GM23338 (cell line): Measurements from ENCODE around the gene RIN3.

ENCODE experiments used
- CREB1 ChIP-seq: fragments of 250-450 bp; sonication (Bioruptor Pico); IDR thresholded peaks from 2 replicates; pipeline ENCODE4 v1.5.0; 2020; ENCODE audit warnings: low read depth, mild to moderate bottlenecking, moderate library complexity
- EZH2 ChIP-seq: fragments of 200-600 bp; sonication (generic); IDR thresholded peaks from one replicate; pipeline ENCODE4 v1.8.0; 2017; ENCODE audit warnings: antibody characterized with exemption, mild to moderate bottlenecking, low read depth; ENCODE audit not compliant: unreplicated experiment
- EZH2phosphoT487 ChIP-seq: fragments of 200-600 bp; sonication (generic); IDR thresholded peaks from one replicate; pipeline ENCODE4 v1.8.1; 2018; ENCODE audit warnings: antibody characterized with exemption; ENCODE audit not compliant: unreplicated experiment
- POLR2AphosphoS5 ChIP-seq: IDR thresholded peaks from 2 replicates; pipeline ENCODE4 v1.6.1; 2016; ENCODE audit warnings: antibody characterized with exemption, low read depth
- ZNF331 ChIP-seq: fragments of 250-450 bp; sonication (Bioruptor Pico); IDR thresholded peaks from 2 replicates; pipeline ENCODE4 v1.5.0; 2020; ENCODE audit warnings: low read depth, mild to moderate bottlenecking, moderate library complexity
- TF ChIP-seq, protein P1 (sequence below), 2 experiments: fragments of 200-600 bp in 1 of 2; sonication (generic) in 1 of 2; conservative IDR thresholded peaks; 2 replicates each; pipeline versions ENCODE4 v1.5.1 to v1.6.1; 2016 to 2017; ENCODE audit warnings: antibody characterized with exemption in 2 of 2, low read depth in 2 of 2, mild to moderate bottlenecking in 2 of 2, moderate library complexity in 1 of 2
- TF ChIP-seq, protein P2 (sequence below): IDR thresholded peaks from one replicate; pipeline ENCODE4 v1.6.1; 2018; ENCODE audit warnings: antibody characterized with exemption; ENCODE audit not compliant: unreplicated experiment
- TF ChIP-seq, protein P3 (sequence below): IDR thresholded peaks from 2 replicates; pipeline ENCODE4 v1.6.1; 2016; ENCODE audit warnings: antibody characterized with exemption

DNA sequence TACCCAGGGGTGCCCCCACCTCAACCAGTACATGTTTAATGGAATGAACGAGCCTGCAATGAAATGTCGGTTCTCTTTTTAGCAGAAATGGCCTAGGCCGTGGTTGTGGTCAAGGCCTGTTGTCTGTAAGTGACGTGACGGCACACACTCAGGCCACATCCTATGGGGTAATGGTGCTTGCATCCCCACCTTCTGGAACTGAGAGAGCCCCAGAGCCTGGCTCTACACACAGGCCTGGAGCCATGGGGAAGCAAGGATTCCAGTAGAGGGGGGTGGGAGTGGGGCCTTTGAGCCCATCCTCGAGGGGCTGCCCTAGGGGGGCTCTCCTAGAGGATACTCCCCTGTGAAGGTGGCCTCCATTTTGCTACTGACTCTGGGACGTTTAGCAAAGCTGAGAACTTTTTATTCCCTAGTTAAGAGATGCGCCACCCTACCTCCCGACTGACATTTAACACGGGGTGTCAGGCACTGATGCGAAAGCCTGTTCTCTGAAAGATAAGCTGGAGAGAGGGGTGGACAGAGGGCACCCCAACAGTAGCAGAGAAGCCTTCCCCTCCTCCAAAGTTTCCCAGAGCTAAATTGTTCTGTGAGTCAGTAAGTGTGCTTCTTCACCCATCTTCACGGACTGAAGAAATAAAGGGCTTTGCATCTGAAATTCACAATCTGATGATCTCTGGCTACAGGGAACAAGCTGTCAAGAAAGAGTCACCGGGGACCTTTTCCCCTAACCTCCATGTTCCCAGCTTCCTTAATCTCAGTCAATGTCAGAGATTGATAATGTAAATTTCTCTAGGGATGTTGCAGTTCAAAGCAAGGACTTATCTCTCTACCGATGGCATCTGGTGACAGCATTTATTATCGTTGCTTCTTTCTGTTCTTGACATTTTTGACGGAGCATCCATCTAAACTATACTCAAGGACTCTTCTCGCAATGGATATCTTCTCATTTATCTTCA lies 6.8 kb downstream of the RIN3 start:
- TF ChIP-seq, protein P1, sequence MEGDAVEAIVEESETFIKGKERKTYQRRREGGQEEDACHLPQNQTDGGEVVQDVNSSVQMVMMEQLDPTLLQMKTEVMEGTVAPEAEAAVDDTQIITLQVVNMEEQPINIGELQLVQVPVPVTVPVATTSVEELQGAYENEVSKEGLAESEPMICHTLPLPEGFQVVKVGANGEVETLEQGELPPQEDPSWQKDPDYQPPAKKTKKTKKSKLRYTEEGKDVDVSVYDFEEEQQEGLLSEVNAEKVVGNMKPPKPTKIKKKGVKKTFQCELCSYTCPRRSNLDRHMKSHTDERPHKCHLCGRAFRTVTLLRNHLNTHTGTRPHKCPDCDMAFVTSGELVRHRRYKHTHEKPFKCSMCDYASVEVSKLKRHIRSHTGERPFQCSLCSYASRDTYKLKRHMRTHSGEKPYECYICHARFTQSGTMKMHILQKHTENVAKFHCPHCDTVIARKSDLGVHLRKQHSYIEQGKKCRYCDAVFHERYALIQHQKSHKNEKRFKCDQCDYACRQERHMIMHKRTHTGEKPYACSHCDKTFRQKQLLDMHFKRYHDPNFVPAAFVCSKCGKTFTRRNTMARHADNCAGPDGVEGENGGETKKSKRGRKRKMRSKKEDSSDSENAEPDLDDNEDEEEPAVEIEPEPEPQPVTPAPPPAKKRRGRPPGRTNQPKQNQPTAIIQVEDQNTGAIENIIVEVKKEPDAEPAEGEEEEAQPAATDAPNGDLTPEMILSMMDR (conservative IDR thresholded peaks at IDR 0.05; ENCODE audit: low read depth in 2 of 2) = no peak
- TF ChIP-seq CREB1 (CRISPR knock-in tag) (no peak), EZH2phosphoT487 (no peak), POLR2AphosphoS5 (no peak), EZH2 (no peak), ZNF331 (CRISPR knock-in tag) (no peak)
- TF ChIP-seq, protein P2, sequence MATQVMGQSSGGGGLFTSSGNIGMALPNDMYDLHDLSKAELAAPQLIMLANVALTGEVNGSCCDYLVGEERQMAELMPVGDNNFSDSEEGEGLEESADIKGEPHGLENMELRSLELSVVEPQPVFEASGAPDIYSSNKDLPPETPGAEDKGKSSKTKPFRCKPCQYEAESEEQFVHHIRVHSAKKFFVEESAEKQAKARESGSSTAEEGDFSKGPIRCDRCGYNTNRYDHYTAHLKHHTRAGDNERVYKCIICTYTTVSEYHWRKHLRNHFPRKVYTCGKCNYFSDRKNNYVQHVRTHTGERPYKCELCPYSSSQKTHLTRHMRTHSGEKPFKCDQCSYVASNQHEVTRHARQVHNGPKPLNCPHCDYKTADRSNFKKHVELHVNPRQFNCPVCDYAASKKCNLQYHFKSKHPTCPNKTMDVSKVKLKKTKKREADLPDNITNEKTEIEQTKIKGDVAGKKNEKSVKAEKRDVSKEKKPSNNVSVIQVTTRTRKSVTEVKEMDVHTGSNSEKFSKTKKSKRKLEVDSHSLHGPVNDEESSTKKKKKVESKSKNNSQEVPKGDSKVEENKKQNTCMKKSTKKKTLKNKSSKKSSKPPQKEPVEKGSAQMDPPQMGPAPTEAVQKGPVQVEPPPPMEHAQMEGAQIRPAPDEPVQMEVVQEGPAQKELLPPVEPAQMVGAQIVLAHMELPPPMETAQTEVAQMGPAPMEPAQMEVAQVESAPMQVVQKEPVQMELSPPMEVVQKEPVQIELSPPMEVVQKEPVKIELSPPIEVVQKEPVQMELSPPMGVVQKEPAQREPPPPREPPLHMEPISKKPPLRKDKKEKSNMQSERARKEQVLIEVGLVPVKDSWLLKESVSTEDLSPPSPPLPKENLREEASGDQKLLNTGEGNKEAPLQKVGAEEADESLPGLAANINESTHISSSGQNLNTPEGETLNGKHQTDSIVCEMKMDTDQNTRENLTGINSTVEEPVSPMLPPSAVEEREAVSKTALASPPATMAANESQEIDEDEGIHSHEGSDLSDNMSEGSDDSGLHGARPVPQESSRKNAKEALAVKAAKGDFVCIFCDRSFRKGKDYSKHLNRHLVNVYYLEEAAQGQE = no peak
- TF ChIP-seq, protein P3, sequence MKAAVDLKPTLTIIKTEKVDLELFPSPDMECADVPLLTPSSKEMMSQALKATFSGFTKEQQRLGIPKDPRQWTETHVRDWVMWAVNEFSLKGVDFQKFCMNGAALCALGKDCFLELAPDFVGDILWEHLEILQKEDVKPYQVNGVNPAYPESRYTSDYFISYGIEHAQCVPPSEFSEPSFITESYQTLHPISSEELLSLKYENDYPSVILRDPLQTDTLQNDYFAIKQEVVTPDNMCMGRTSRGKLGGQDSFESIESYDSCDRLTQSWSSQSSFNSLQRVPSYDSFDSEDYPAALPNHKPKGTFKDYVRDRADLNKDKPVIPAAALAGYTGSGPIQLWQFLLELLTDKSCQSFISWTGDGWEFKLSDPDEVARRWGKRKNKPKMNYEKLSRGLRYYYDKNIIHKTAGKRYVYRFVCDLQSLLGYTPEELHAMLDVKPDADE = no peak
